ENCODE measurements around the gene GMPR.

GMPR gene

DNA sequence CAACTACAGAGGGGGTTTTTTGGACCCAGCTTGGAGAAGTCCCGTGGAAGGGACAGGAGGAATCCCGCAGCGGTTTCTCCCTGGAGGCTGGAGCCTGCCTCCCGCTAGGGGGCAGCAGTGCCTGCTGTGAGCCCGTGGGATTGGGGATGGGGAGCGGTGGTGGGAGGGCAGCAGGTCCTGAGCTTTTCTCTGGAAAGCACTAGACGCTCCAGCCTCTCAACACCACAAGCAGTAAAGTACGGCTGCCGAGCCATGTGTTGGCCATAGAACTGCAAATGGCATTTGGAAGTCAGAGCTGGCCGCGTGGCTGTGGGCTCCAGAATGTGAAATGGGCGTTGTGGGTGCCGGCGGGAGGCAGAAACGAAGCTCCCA, 47.8 kb downstream of the GMPR start:
- TF ChIP-seq, protein P1, sequence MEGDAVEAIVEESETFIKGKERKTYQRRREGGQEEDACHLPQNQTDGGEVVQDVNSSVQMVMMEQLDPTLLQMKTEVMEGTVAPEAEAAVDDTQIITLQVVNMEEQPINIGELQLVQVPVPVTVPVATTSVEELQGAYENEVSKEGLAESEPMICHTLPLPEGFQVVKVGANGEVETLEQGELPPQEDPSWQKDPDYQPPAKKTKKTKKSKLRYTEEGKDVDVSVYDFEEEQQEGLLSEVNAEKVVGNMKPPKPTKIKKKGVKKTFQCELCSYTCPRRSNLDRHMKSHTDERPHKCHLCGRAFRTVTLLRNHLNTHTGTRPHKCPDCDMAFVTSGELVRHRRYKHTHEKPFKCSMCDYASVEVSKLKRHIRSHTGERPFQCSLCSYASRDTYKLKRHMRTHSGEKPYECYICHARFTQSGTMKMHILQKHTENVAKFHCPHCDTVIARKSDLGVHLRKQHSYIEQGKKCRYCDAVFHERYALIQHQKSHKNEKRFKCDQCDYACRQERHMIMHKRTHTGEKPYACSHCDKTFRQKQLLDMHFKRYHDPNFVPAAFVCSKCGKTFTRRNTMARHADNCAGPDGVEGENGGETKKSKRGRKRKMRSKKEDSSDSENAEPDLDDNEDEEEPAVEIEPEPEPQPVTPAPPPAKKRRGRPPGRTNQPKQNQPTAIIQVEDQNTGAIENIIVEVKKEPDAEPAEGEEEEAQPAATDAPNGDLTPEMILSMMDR (conservative IDR thresholded peaks at IDR 0.05; ENCODE audit: low read depth) = 0 out of 2 replicates have a peak, but pooled peaks have one; percentile 16
- ChIA-PET POLR2A (ENCODE audit: low non-redundant PET) (no interaction called here), CTCF (interaction anchor here (0.5 to 1.0 kb wide), 5 partner anchors 8 to 1728 kb away, joined by 3 to 5 read pairs (median 3); no protein-coding TSS in a partner anchor)
- no peak overlapping the region for H3K27ac ChIP-seq
- DNase-seq (ENCODE audit: low spot score) = no peak

DNA sequence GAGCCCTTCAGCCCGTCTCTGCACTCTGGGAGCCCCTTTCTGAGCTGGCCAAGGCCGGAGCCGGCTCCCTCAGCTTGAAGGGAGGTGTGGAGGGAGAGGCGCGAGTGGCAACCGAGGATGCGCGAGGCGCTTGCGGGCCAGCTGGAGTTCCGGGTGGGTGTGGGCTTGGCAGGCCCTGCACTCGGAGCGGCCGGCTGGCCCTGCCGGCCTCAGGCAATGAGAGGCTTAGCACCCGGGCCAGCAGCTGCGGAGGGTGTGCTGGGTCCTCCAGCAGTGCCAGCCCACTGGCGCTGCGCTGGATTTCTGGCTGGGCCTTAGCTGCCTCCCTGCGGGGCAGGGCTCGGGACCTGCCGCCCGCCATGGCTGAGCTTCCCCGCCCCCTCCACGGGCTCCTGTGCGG, 49.8 kb downstream of the GMPR start:
- ChIA-PET CTCF (no interaction called here), POLR2A (ENCODE audit: low non-redundant PET) (no interaction called here)
- no peak overlapping the region for H3K27ac ChIP-seq
- no peak for DNase-seq (ENCODE audit: low spot score)
- TF ChIP-seq, protein P1 (conservative IDR thresholded peaks at IDR 0.05; ENCODE audit: low read depth) = no peak

DNA sequence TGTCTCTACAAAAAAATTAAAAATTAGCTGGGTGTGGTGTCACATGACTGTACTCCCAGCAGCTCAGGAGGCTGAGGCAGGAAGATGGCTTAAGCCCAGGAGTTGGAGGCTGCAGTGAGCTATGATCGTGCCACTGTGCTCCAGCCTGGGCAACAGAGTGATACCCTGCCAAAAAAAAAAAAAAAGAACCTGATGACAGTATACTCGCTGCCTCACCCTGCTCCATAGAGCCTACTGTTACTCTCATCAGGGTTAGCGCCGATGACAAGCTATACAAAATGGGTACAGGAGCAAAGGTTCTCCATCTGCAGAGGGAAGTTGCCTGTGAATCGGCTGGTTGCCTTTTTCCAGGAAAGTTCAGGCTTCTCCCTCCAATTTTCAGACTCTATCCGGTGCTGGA, 53.4 kb downstream of the GMPR start:
- TF ChIP-seq, protein P1 (conservative IDR thresholded peaks at IDR 0.05; ENCODE audit: low read depth) = no peak
- H3K27ac ChIP-seq = no peak overlapping the region
- ChIA-PET CTCF (no interaction called here), POLR2A (ENCODE audit: low non-redundant PET) (no interaction called here)
- DNase-seq (ENCODE audit: low spot score) = no peak

DNA sequence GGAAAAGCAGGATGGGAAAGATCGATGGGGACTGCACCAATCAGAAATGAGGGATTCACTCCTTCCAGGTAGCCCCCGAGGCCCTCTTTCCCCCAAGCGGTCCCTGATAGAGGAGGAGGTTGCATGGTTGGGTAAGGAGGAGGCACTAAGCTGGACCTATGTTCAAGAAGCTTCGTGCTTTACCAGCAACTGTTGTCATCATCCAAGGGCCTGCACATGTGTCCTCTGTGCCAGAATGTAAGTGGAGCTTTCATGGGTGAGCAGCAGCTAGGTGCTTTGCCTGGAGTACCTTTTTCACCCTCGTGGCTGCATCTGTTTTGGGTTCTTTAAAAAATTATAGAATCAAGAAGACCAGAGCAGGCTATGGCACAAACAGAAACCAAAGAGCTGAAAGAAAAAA, 54.0 kb downstream of the GMPR start:
- TF ChIP-seq, protein P1 (conservative IDR thresholded peaks at IDR 0.05; ENCODE audit: low read depth) = no peak
- ChIA-PET CTCF (interaction anchor here (0.7 kb wide), 1 partner anchor 24 kb away, joined by 7 read pairs; no protein-coding TSS in a partner anchor), POLR2A (ENCODE audit: low non-redundant PET) (no interaction called here)
- H3K27ac ChIP-seq = no peak overlapping the region
- DNase-seq (ENCODE audit: low spot score) = no peak

DNA sequence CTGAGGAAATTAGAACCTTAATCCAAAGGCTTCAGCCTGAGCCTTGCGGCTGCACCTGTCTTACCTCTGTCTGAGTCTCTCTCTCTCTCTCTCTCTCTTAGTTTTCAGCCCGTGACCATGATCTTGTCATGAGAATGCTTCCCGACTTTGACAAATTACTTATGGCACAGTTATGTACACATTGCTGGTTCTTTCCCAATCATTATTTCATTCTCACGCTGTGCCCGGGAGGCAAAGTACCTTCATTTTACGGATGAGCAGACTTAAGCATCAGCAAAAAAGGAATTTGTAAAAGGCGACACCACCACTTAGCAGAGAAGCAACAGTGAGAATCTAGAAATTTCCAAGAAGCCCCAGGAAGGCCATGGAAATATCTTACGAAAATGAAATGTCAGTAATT, 54.6 kb downstream of the GMPR start:
- CTCF ChIA-PET = interaction anchor here (0.7 kb wide), 1 partner anchor 23 kb away, joined by 7 read pairs; no protein-coding TSS in a partner anchor
- no peak overlapping the region for H3K27ac ChIP-seq
- TF ChIP-seq, protein P1 (conservative IDR thresholded peaks at IDR 0.05; ENCODE audit: low read depth) = no peak
- DNase-seq (ENCODE audit: low spot score) = no peak
- POLR2A ChIA-PET (ENCODE audit: low non-redundant PET) = no interaction called here

DNA sequence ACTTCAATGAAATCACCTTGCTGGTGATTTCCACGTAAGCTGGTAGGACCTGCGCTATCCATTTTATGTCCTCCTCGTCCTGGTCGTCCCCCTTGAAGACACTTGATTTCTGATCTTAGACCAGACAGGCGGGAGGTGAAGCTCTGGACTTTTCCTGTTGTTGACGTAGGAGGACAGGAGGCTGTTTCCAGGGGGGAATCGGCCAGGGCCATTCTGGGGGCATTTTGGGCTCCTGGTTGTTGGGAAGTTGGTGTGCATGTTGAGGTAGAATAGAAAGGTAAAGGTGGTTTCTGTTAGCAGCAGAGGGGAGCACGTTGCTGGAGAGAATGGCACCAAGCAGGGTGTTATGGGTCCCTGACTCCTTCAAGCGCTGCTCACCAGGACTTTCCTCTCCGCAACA, 56.0 kb downstream of the GMPR start:
- ChIA-PET CTCF (no interaction called here), POLR2A (ENCODE audit: low non-redundant PET) (no interaction called here)
- DNase-seq (ENCODE audit: low spot score) = no peak
- TF ChIP-seq, protein P1 (conservative IDR thresholded peaks at IDR 0.05; ENCODE audit: low read depth) = no peak
- no peak overlapping the region for H3K27ac ChIP-seq

DNA sequence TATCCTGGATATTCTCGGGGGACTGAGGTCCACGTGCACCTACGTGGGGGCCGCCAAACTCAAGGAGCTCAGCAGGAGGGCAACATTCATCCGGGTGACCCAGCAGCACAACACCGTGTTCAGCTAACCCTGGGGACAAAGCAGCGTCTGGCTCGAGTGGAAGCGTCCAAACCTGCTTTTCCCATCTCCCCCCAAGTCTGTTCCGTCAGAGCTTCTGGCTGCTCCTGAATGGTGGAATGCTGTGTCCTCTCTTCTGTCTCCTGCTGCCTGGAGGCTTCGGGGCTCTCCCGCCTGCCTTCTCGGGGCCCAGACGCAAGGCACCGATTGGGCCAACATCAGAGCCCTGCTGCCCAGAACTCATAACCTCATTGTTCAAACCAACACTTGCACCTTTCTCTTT, 56.7 kb downstream of the GMPR start:
- ChIA-PET POLR2A (ENCODE audit: low non-redundant PET) (no interaction called here), CTCF (no interaction called here)

More for the DNA sequence above, 56.7 kb downstream of the GMPR start:
- no peak overlapping the region for H3K27ac ChIP-seq
- TF ChIP-seq, protein P1 (conservative IDR thresholded peaks at IDR 0.05; ENCODE audit: low read depth) = no peak
- no peak for DNase-seq (ENCODE audit: low spot score)

Data from RWPE1 (cell line).